HCEC 1CT (cell line): ENCODE measurements around the gene SYCP3.
"Not testable (repeated sequence)": the region's sequence is repeated elsewhere in the genome, so short reads cannot be mapped to it uniquely, and the experiment has no call there.

Experiments used
- DNase-seq: peaks from one replicate; pipeline ENCODE4 v3.0.0-alpha.2; 2017

Gene SYCP3

GRCh38 chr12:101710288-101710687 is 29.0 kb downstream of the SYCP3 start:
- no peak for DNase-seq

- DNase-seq = no peak
Observed at GRCh38 chr12:101707131-101707782, 32.0 kb downstream of the SYCP3 start.

GRCh38 chr12:101706403-101706802 is 32.9 kb downstream of the SYCP3 start:
- no peak for DNase-seq

- no peak for DNase-seq
Observed at GRCh38 chr12:101703487-101703886, 35.8 kb downstream of the SYCP3 start.

- DNase-seq = no peak
Observed at GRCh38 chr12:101700299-101700820, 38.9 kb downstream of the SYCP3 start.

- peak; percentile 31 for DNase-seq
Observed at GRCh38 chr12:101698800-101699347, 40.4 kb downstream of the SYCP3 start.

- DNase-seq = peak; percentile 32
Observed at GRCh38 chr12:101697930-101698799, 41.1 kb downstream of the SYCP3 start.

- DNase-seq = peak; percentile 20
Observed at GRCh38 chr12:101697197-101697929, 41.9 kb downstream of the SYCP3 start, which contains the start of gene CHPT1. TSS of gene CHPT1 (plus strand) at chr12:101697640. CDS start at chr12:101697862, 222 bp downstream.

- no peak for DNase-seq
Observed at GRCh38 chr12:101696251-101697196, 42.7 kb downstream of the SYCP3 start.

- DNase-seq = peak; percentile 54
Observed at GRCh38 chr12:101695706-101696105, 43.6 kb downstream of the SYCP3 start.

GRCh38 chr12:101694986-101695385 is 44.3 kb downstream of the SYCP3 start:
- DNase-seq = no peak

GRCh38 chr12:101694297-101694848 is 44.9 kb downstream of the SYCP3 start:
- DNase-seq = peak; percentile 36

GRCh38 chr12:101691503-101692096 is 47.7 kb downstream of the SYCP3 start:
- DNase-seq = no peak

GRCh38 chr12:101690544-101691098 is 48.6 kb downstream of the SYCP3 start:
- DNase-seq = no peak

- no peak for DNase-seq
Observed at GRCh38 chr12:101686176-101686575, 53.1 kb downstream of the SYCP3 start.

GRCh38 chr12:101685092-101685491 is 54.2 kb downstream of the SYCP3 start:
- DNase-seq = no peak

GRCh38 chr12:101681627-101682026 is 57.6 kb downstream of the SYCP3 start:
- not testable (repeated sequence) for DNase-seq

GRCh38 chr12:101680647-101681046 is 58.6 kb downstream of the SYCP3 start:
- DNase-seq = no peak

- DNase-seq = no peak
Observed at GRCh38 chr12:101680240-101680639, 59.0 kb downstream of the SYCP3 start.
